Measurements from ENCODE around the gene RFX2.

RFX2 gene

GRCh38 chr19:5948752-5949564 lies 161.3 kb downstream of the RFX2 start:
- DNase-seq = no peak

- DNase-seq = no peak
Measured at GRCh38 chr19:5947435-5947834, 162.9 kb downstream of the RFX2 start.

DNA sequence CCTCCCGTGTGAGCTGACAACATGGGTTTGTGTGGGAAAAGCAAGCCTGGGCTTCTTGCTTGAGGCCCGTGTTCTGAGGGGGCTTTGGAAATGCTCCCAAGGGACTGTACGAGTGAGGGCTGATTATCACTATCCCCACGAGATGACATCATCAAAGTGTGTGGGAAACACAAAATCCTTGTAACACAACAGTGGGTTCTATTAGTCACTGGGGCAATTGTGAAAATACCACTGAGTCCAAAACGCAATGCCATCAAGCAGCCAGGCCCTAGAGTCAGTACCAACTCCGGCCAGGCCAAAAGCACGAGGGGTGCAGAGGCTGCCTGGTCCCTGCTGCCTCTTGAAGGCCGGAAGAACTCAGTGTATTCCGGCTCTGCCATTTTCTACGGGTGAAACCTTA lies 166.7 kb downstream of the RFX2 start:
- DNase-seq = no peak
